Measurements from ENCODE around the gene SLC26A6.

DNA sequence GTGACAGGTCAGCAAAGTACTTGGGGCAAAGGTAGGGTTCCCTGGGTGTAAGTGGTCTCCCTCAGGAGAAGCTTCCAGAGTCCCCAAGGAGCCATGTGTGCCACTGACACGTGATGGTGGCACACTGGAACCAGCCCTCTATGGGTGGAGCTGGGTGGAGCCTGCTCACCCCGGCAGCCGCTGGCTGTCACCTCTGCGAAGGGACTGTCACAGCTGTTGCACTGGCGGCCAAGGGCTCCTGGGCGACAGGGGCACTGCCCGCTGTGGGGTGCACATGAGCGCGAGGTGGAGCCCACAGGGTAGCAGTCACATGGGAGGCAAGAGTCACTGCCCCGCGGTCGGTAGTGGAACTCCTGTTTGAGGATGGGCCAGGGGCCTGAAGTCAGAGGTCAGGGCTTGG lies 15.5 kb upstream of the SLC26A6 start:
- TF ChIP-seq HDGF (IDR thresholded peaks at IDR 0.05; ENCODE audit: borderline replicate concordance) (no peak), FOXM1 (IDR thresholded peaks at IDR 0.05; ENCODE audit: borderline replicate concordance) (no peak), SUZ12 (IDR thresholded peaks at IDR 0.05) (no peak), SP1 (IDR thresholded peaks at IDR 0.05) (no peak), ZNF384 (IDR thresholded peaks at IDR 0.05) (no peak), ELF4 (IDR thresholded peaks at IDR 0.05) (no peak), L3MBTL2 (conservative IDR thresholded peaks at IDR 0.05) (no peak), FOXK2 (IDR thresholded peaks at IDR 0.05) (no peak)

All from HEK293T (cell line).